ENCODE data around the gene SEC24C. TPM values are rescaled to one million over a fixed set of nuclear protein-coding genes. Genes with fewer than 3 reads are reported as not detected.

Gene SEC24C
- total RNA-seq, 1 donor from 2014 or later: 46.4 TPM

DNA sequence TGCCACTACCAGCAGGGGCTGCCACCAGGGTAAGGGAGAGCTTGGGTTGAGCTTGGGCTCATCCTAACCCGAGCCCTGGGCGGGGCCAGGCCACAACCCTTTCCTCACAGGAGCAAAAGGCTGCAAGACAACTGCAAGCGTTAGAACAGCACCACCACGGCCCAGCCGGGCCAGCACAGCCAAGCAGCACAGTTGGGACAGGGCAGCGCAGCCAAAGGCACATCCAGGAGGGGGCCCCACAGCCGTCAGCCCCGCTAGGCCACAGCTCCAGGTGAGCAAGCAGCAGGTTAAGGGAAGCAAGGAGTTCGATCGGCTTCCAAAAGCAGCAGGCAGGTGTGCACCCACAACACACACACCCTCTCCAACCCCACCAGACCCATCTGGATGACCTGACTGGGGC, 74.2 kb downstream of the SEC24C start:
- DNase-seq (ENCODE audit: missing footprints) (no peak), ATAC-seq (no peak)
- intact Hi-C loops (cut with DNase I): no loop called here

DNA sequence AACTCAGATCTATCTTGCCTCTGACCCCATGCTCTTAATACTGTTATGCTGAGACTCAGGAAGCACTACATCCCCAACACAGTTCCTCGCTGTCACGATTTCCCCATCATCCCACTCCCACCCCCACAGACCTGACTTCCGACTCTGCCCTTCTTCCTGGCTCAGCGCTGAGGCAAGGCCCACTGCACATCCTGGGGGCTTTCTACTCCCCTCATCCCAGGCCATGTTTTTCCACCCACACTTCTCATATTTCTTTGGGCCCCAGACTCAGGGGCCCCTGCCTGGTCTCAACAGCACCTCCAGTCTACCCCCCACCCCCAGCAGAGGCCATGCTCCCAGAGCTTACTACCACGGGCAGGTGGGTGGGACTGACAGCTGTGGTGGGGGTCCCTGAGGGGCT, 74.9 kb downstream of the SEC24C start:
- no peak for ATAC-seq
- no peak for DNase-seq (ENCODE audit: missing footprints)
- intact Hi-C loops (cut with DNase I): no loop called here

DNA sequence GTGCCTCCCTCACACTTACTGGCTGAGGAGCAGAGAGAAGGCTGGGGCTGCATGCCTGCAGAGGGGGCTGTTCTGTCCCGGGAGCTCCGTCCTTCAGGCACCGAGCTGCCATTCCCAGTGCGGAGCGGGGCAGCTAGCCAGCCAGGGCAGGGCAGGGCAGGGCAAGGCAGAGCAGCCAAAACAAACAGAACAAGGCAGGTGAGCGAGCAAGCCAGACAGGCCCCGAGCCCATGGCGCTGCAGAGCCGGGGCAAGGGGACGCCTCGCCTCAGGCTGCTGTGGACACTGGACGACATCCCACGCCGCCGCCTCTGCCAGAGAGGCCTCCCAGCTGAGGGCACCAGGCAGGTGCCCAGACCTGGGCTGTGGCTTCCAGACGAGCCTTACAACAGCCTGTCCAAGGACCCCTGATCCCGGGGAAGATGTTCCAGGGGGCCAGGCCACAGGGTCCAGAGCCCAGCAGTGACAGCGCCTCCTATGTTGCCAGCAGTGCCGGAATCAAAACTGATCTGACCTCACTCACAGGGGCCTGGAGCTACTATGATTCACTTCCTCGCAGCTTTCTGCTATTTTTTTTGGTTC, 75.4 kb downstream of the SEC24C start:
- ATAC-seq (peak; percentile 47), DNase-seq (ENCODE audit: missing footprints) (no peak)
- intact Hi-C loops (cut with DNase I): no loop called here

Other genes with a start within 250 kb of the SEC24C start
- 62.9 TPM for gene PPP3CB, start 248.3 kb upstream of the SEC24C start, total RNA-seq
- gene USP54, start 153.0 kb upstream of the SEC24C start, total RNA-seq: 29.7 TPM
- 0.51 TPM for gene MYOZ1, start 102.9 kb upstream of the SEC24C start, total RNA-seq
- gene SYNPO2L, start 88.3 kb upstream of the SEC24C start, total RNA-seq: 232 TPM
- gene AGAP5, start 46.3 kb upstream of the SEC24C start, total RNA-seq: 2.6 TPM
- 30.8 TPM for gene CHCHD1, start 37.7 kb downstream of the SEC24C start, total RNA-seq
- 45.3 TPM for gene ZSWIM8, start 41.2 kb downstream of the SEC24C start, total RNA-seq
- gene NDST2, start 67.2 kb downstream of the SEC24C start, total RNA-seq: 10.5 TPM
- gene CAMK2G, start 130.2 kb downstream of the SEC24C start, total RNA-seq: 11.7 TPM
- 8.5 TPM for gene PLAU, start 166.8 kb downstream of the SEC24C start, total RNA-seq